Endothelial cell of umbilical vein (primary cell): ENCODE results near the gene CDKL4. TPM values are rescaled to one million over a fixed set of nuclear protein-coding genes. Genes with fewer than 3 reads are reported as not detected.

ENCODE experiments used
- BruUV-seq: library from RNA; stranded (reverse); fragments of 400-500 nt; replicated peaks from 2 replicates; lab custom pipeline; 2021; lab: Mats Ljungman, UMichigan
- CTCF ChIA-PET: fragments of 300-600, 350-600 bp; sonication (Branson Sonifier 250); formaldehyde crosslinking; loops from one replicate; lab custom pipeline; 2021; ENCODE audit warnings: antibody characterized with exemption, inconsistent platforms; lab: Charles Lee
- POLR2A ChIA-PET: fragments of 300-600, 350-600 bp; sonication (Branson Sonifier 250); formaldehyde crosslinking; loops from one replicate; lab custom pipeline; 2021; ENCODE audit warnings: antibody characterized with exemption, inconsistent platforms; lab: Charles Lee
- DNase-seq: peaks from one replicate; pipeline ENCODE4 v3.0.0-alpha.2; 2011; ENCODE audit warnings: low read depth, low spot score
- FAIRE-seq: peaks from 2 replicates; lab custom pipeline; 2011; peaks lifted over from hg19 to GRCh38; lab: Jason Lieb, UNC
- H2AFZ ChIP-seq: 2 replicates; pipeline ENCODE4 v1.6.0; 2012; ENCODE audit warnings: low read depth, low read length, control low read depth, inconsistent platforms
- H3K27ac ChIP-seq: 2 replicates; pipeline ENCODE4 v1.5.1; 2011; ENCODE audit warnings: low read depth, mild to moderate bottlenecking, control low read depth, low read length, moderate library complexity; ENCODE audit not compliant: insufficient read depth
- H3K27me3 ChIP-seq, 2 experiments: 2 replicates each; pipeline versions ENCODE4 v1.6.0 to v1.6.1; 2011; ENCODE audit warnings: low read length in 2 of 2, mixed read lengths in 1 of 2; ENCODE audit not compliant: control insufficient read depth in 2 of 2, insufficient read depth in 2 of 2
- H3K36me3 ChIP-seq, 2 experiments: 2 replicates in 1 of 2; 3 replicates in 1 of 2; pipeline ENCODE4 v1.5.1; 2011; ENCODE audit warnings: low read length in 2 of 2, mild to moderate bottlenecking in 1 of 2, moderate library complexity in 1 of 2; ENCODE audit not compliant: control insufficient read depth in 2 of 2, insufficient read depth in 2 of 2; ENCODE audit errors: extremely low read depth in 1 of 2
- H3K4me1 ChIP-seq: 3 replicates; pipeline ENCODE4 v1.5.1; 2011; ENCODE audit warnings: mild to moderate bottlenecking, low read length; ENCODE audit not compliant: control insufficient read depth, insufficient read depth; ENCODE audit errors: extremely low read depth
- H3K4me2 ChIP-seq: 2 replicates; pipeline ENCODE4 v1.6.1; 2011; ENCODE audit warnings: low read length, control low read depth, mixed read lengths; ENCODE audit not compliant: insufficient read depth
- H3K4me3 ChIP-seq, 3 experiments: fragments of 200-600 bp in 1 of 3; sonication (generic), shearing (Covaris generic) in 1 of 3; replicated peaks in 1 of 3; 2 replicates each; pipeline ENCODE4 v1.5.1; 2011 to 2016; ENCODE audit warnings: control low read depth in 3 of 3, low read length in 3 of 3, mild to moderate bottlenecking in 2 of 3, inconsistent platforms in 1 of 3, low read depth in 1 of 3, moderate library complexity in 1 of 3; ENCODE audit not compliant: insufficient read depth in 1 of 3
- H3K79me2 ChIP-seq: 2 replicates; pipeline ENCODE4 v1.6.0; 2012; ENCODE audit warnings: low read length, inconsistent platforms; ENCODE audit not compliant: control insufficient read depth, insufficient read depth
- H3K9ac ChIP-seq: replicated peaks from 2 replicates; pipeline ENCODE3; 2011; ENCODE audit warnings: low read length, control low read depth; ENCODE audit not compliant: insufficient read depth; ENCODE audit errors: extremely low read depth
- H3K9me1 ChIP-seq: replicated peaks from 3 replicates; pipeline ENCODE4 v1.6.0; 2011; ENCODE audit warnings: mild to moderate bottlenecking, low read length; ENCODE audit not compliant: control insufficient read depth, insufficient read depth; ENCODE audit errors: extremely low read depth
- H3K9me3 ChIP-seq: replicated peaks from 2 replicates; pipeline ENCODE4 v1.5.1; 2012; ENCODE audit warnings: low read length, inconsistent platforms; ENCODE audit not compliant: control insufficient read depth, insufficient read depth
- H4K20me1 ChIP-seq: replicated peaks from 2 replicates; pipeline ENCODE3; 2011; ENCODE audit warnings: mild to moderate bottlenecking, low read length; ENCODE audit not compliant: control insufficient read depth, insufficient read depth; ENCODE audit errors: extremely low read depth
- EZH2 ChIP-seq: IDR thresholded peaks from 2 replicates; pipeline ENCODE4 v1.6.1; 2012; ENCODE audit warnings: borderline replicate concordance, low read depth, mild to moderate bottlenecking, moderate library complexity, low read length, inconsistent platforms; ENCODE audit not compliant: severe bottlenecking
- FOS ChIP-seq: IDR thresholded peaks from 2 replicates; pipeline ENCODE4 v1.6.1; 2011; ENCODE audit warnings: mild to moderate bottlenecking, low read length, moderate library complexity, borderline replicate concordance; ENCODE audit not compliant: insufficient read depth
- GATA2 ChIP-seq: IDR thresholded peaks from 2 replicates; pipeline ENCODE4 v1.7.0; 2011; ENCODE audit warnings: low read depth, mild to moderate bottlenecking, moderate library complexity, mixed read lengths, low read length; ENCODE audit not compliant: insufficient read length, insufficient read depth
- JUN ChIP-seq: IDR thresholded peaks from 2 replicates; pipeline ENCODE4 v1.6.1; 2011; ENCODE audit warnings: borderline replicate concordance, low read depth; ENCODE audit not compliant: insufficient read length, insufficient read depth
- MYC ChIP-seq: IDR thresholded peaks from one replicate; pipeline ENCODE4 v1.6.1; 2011; ENCODE audit warnings: mild to moderate bottlenecking, low read depth, low read length
- POLR2A ChIP-seq: IDR thresholded peaks from 2 replicates; pipeline ENCODE4 v1.6.1; 2012; ENCODE audit warnings: low read depth, mild to moderate bottlenecking, control low read depth, low read length
- POLR2AphosphoS5 ChIP-seq: IDR thresholded peaks from 2 replicates; pipeline ENCODE4 v1.6.1; 2012; ENCODE audit warnings: low read depth, mild to moderate bottlenecking, control low read depth, low read length, moderate library complexity; ENCODE audit not compliant: insufficient read depth
- dilution Hi-C: fragments of 300-500 bp; cut with MboI; formaldehyde crosslinking; loops from one replicate; pipeline ENCODE4 v1.15.0; 2019; ENCODE audit warnings: low sequenced_read_pairs; ENCODE audit not compliant: extremely low pct_ligation_motif_present
- intact Hi-C: fragments of 100-400 bp; cut with micrococcal nuclease; formaldehyde crosslinking; loops from one replicate; pipeline ENCODE4 v1.10.0; 2022
- polyA plus RNA-seq, 4 experiments: library from polyadenylated mRNA; depleted of rRNA in 3 of 4; stranded (reverse) in 3 of 4; unstranded in 1 of 4; fragments of >200 nt; gene quantifications; 2 replicates each; pipeline versions ENCODE4 v1.2.1 to v1.2.3, GENCODE V29; 2011 to 2012; ENCODE audit warnings: missing spikeins in 1 of 4
- total RNA-seq: library from RNA; stranded (reverse); gene quantifications from 2 replicates; pipeline ENCODE4 v1.2.3, GENCODE V29; 2021
- TF ChIP-seq, protein P1 (sequence below): IDR thresholded peaks from 2 replicates; pipeline ENCODE4 v1.6.1; 2011; ENCODE audit not compliant: insufficient read depth, insufficient read length
- TF ChIP-seq, protein P2 (sequence below), 2 donors: IDR thresholded peaks; 1 replicate in 1 of 2; 2 replicates in 1 of 2; pipeline ENCODE4 v1.5.1; 2011; ENCODE audit warnings: low read length in 2 of 2, mild to moderate bottlenecking in 2 of 2, moderate library complexity in 2 of 2, control low read depth in 1 of 2, inconsistent platforms in 1 of 2, low read depth in 1 of 2; ENCODE audit not compliant: insufficient read depth in 1 of 2; ENCODE audit errors: extremely low read depth in 1 of 2

The CDKL4 gene
- total and polyA plus RNA-seq, 2 donors (not counting 3 experiments of a cell fraction or from before 2014, with no cell fraction given) = 0.17 to 0.75 TPM

DNA sequence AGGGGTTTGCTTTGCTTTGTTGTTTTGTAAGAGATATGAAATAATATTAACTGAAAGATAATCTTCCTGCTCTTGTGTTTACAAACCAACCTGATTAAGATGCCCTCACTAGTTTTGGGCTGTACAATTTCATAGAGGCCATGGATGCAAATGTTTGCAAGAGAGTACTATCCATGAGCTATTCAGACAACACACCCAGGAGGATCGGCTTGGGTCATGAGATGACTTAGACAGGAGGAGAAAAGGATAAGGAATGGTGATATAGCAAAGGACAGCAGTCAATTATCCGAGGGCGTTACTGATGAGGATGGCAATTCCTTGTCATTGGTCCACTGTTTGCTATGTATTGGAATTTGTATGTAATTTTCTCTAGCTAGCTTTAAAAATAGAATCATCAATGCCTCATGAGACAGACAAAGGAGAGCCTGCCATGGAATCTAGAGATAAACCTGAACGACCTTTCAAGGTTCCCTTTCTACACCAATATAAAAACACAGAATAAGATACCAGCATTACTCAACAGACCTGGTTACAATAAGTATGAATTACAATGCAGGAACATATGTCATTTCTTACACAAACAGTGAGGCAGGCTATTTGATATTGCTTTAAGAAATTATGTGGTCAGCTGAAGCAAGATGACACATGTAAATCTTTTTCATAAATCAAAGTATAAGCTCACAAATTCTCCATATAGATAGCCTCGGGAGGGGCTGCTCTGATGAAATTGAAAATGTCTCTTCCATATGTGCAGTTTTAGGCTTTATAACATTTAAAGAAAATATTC, 68.6 kb downstream of the CDKL4 start:
- BruUV-seq = no TSS peak
- FAIRE-seq = no peak
- Histone ChIP-seq H4K20me1 (no peaks in the 10 kb centered on the region), H3K79me2 (no peaks in the 10 kb centered on the region), H3K9me1 (no peaks in the 10 kb centered on the region), H2AFZ (no peak overlapping the region), H3K27ac (no peak overlapping the region), H3K4me2 (no peak overlapping the region), H3K4me3 (no peak overlapping the region), H3K27me3 (no peaks in the 10 kb centered on the region), H3K4me1 (no peaks in the 10 kb centered on the region), H3K9me3 (no peaks in the 10 kb centered on the region), H3K9ac (no peak overlapping the region), H3K36me3 (no peaks in the 10 kb centered on the region)
- intact Hi-C loops (no loop called here), dilution Hi-C loops (no loop called here)
- DNase-seq = no peak
- TF ChIP-seq JUN (no peak), EZH2 (no peak), MYC (no peak), FOS (no peak), POLR2AphosphoS5 (no peak), POLR2A (no peak), GATA2 (no peak)
- TF ChIP-seq, protein P1, sequence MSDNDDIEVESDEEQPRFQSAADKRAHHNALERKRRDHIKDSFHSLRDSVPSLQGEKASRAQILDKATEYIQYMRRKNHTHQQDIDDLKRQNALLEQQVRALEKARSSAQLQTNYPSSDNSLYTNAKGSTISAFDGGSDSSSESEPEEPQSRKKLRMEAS = no peak
- TF ChIP-seq, protein P2, sequence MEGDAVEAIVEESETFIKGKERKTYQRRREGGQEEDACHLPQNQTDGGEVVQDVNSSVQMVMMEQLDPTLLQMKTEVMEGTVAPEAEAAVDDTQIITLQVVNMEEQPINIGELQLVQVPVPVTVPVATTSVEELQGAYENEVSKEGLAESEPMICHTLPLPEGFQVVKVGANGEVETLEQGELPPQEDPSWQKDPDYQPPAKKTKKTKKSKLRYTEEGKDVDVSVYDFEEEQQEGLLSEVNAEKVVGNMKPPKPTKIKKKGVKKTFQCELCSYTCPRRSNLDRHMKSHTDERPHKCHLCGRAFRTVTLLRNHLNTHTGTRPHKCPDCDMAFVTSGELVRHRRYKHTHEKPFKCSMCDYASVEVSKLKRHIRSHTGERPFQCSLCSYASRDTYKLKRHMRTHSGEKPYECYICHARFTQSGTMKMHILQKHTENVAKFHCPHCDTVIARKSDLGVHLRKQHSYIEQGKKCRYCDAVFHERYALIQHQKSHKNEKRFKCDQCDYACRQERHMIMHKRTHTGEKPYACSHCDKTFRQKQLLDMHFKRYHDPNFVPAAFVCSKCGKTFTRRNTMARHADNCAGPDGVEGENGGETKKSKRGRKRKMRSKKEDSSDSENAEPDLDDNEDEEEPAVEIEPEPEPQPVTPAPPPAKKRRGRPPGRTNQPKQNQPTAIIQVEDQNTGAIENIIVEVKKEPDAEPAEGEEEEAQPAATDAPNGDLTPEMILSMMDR (IDR thresholded peaks at IDR 0.05; ENCODE audit: extremely low read depth in 1 of 2, insufficient read depth in 1 of 2, low read depth in 1 of 2, low read length in 2 of 2) = no peak
- ChIA-PET POLR2A (no interaction called here), CTCF (no interaction called here)
